Measurements from ENCODE around the gene IFITM10.
A peak's percentile ranks its signal among the peaks of the same experiment; 100 is the strongest.

Gene IFITM10

DNA sequence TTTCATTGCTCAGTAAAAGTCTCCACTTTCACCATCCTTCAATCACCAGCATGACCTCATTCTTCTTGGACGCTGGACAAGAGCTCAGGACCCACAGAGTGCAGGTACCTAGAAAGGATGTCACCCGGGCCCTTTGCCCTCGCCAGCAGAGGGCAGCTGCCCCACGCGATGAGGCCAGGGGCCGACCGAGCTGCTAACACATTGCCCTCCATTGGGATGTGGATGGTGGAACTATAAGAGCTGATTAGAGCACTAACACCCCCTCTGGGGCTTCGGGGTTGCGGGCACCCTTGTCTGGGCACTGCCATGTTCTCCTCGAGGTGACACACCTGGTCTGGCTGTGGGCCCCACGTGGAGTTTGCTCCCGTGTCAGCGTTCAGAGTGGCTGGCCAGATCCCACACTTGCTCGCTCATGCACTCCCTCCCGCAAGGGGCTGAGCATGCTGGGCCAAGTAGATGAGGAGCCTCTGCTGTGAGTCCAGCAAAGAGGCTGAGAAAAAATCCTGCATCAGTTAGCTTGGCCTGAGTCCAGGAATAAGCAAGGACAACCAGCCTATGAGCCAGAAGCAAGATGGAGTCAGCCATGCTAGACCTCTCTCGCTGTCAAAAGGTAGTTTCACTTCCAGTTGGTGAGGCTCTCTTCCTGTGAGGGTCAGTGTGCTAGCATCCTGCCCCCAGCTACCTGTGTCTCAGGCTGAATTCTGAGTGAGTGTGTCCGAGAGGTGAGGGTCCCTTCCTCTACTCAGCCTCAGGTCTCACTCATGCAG, 43.6 kb downstream of the IFITM10 start:
- DNase-seq = no peak

GRCh38 chr11:1705126-1706052, 45.0 kb downstream of the IFITM10 start:
- no peak for DNase-seq

DNA sequence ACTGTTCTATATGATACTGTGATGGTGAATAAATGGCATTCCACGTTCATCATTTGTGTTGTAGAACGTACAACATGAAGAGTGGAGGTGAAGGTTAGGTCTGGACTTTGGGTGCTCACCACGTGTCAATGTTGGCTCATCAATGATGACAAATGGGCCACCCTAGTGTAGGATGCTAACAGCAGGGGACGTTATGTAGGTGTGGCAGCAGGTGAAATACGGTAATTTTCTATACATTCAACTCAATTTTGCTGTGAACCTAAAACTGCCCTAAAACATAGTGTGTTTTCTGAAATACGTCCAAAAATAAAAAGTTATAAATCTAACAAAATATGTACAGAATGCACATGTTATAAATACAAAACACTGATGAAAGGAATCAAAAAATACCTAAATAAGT, 47.2 kb downstream of the IFITM10 start:
- DNase-seq = no peak

DNA sequence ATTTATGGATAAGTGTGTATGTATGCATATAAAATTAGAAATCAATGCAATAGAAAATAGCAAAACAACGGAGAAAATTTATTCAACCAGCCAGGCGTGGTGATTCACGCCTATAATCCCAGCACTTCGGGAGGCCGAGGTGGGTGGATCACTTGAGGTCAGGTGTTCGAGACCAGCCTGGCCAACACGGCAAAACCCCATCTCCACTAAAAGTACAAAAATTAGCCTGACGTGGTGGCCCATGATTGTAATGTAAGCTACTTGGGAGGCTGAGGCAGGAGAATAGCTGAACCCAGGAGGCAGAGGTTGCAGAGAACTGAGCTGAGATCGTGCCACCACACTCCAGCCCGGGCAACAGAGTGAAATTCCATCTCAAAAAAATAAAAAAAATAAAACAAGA, 47.9 kb downstream of the IFITM10 start:
- DNase-seq = no peak

DNA sequence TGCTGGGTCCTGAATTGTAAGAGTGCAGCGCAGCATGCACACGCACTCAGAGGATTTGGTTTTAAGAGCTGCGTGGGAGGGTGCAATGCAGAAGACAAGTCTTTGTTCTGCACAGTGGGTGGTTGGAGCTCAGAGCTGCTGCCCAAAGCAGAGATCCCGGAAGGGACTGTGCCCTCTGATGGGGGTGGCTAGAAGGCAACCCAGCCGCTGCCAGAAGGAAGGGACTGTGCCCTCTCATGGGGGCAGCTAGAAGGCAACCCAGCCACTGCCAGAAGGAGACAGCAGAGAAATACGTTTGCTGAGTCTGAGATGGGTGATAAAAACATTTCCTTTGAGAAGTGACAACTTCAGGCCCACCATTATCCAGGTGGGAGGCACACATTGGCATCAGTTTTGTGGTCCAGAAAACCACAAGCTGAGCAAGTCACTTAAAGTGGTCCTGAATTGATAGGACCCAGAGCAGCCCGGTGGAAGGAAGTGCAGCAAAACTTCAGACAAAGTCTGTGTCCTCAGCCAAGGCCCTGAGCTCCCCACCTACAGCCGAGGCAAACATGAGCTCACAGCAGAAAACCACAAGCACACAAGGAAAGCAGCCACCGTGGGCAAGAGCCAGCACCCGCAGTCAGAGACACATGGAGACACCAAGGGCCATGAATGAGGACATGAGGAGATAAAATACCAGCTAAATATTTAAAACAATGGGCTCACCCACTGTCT, 49.1 kb downstream of the IFITM10 start:
- DNase-seq = no peak

DNA sequence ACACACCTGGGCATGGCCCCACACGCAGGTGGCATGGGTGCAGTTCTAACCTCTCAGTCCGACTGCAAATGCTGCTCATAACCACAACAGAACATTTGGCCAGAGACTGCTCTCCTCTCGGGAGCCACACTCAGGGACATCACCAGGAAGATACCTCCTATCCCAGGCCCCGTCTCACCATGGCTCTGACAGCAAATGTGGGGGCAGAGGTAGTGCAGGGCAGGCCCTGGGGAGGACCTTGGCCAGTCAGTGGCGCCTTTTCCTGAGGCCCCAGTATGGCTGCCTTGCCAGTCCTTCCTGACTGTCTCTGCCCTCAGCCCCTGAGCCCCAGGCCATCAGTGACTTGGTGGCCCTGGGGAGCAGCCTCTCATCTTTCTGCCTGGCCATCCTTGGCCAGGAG, 50.6 kb downstream of the IFITM10 start:
- DNase-seq = no peak

DNA sequence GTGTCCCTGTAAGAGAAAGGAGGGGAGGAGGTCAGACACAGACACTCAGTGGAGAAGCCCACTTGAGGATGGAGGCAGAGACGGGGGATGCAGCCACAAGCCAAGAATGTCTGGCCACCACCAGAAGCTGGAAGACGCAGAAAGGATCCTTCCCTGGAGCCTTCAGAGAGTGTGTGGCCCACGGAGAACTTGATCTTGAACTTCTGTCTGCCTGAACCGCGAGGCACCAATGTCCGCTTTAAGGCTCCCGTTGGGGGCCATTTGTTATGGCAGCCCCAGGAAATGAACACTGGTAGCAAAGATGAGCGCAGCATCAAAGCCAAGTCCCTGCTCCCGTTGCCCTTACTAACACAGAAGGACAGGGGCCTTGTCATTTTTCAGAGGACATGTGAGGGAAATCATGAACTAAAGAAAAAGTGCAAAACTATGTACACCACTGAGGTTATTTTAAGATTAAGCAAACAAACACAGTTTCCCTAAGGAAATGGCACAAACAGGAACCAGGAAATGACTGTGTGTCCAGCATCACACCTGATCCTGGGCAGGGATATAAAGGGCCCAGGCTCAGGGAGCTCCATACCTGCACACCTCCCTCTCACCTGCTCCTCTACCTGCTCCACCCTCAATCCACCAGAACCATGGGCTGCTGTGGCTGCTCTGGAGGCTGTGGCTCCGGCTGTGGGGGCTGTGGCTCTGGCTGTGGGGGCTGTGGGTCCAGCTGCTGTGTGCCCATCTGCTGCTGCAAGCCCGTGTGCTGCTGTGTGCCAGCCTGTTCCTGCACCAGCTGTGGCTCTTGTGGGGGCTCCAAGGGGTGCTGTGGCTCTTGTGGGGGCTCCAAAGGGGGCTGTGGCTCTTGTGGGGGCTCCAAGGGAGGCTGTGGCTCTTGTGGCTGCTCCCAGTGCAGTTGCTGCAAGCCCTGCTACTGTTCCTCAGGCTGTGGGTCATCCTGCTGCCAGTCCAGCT, 53.5 kb downstream of the IFITM10 start, which contains the start of gene KRTAP5-6:
Gene KRTAP5-6, plus strand, starts transcription at position 588 of the 963 bp plus-strand sequence. Its CDS starts 51 bp downstream, at position 639.
- DNase-seq = no peak

GRCh38 chr11:1695548-1696108, 54.8 kb downstream of the IFITM10 start:
- no peak for DNase-seq

GRCh38 chr11:1694846-1695547, 55.4 kb downstream of the IFITM10 start:
- DNase-seq = no peak

DNA sequence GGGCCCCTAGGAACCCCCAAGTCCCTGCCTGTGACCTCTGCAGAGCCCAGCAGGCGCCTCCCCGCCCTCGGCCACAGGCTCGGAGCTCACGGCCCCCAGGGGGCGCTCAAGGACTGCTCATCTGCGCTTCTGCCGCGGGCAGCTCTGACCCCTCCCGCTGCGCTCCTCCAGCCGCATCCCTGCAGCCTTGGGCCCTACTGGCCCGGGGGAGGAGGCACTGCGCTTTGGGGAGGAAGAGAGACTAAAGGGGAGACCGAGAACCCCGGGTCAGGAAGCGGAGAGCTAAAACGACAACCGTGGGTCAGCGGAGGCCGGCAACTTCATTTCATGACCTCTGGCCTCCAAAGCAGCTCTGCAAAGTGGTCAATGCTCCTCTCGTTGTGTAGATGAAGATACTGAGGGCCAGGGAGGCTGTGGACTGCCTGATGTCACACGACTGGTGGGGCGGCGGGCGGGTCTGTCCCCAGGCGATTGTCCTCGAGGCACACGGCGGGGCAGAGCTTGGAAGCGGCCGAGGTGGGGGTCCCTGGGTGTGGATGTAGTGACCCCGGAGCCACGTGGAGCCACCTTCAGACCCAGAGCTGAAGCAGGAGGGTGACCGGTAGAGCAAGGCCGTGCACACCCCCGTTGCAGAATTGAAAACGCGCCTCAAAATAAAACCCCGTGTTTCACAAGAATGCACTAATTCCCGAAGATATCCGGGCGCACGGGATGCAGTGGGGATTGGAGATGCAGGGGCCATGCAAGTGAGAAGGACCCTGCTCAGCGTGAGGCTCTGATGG, 56.1 kb downstream of the IFITM10 start:
- DNase-seq = peak; percentile 66

GRCh38 chr11:1693327-1694063, 56.9 kb downstream of the IFITM10 start:
- DNase-seq = peak; percentile 60

DNA sequence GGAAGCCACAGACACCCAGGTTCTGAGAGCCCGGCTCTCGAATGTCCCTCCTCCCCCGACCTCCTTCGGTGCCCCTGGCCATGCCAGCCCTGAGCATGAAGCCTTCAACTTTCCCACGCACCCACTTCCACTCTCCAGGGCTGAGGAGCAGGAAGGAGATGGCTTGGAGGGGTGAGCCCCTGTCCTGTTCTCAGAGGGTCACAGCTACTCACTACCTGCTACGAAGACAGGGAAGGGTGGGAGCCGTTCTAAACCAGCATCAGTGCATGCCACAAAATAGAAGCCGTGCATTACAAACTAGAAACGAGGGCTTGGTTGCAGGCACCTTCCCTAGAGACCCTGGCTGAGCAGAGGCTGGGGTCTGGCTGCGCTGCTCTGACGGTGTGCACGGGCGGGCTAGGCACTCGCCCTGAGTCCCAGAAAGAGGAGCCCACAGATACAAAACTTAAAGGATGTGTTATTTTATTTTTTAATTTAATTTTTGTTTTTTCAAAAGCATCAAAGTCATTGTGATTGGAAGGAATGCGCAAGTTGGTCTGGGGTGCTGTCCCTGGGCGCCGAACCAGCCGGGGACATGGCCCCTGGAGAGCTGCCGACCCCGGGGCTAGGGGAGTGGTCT, 57.6 kb downstream of the IFITM10 start:
- DNase-seq = no peak

DNA sequence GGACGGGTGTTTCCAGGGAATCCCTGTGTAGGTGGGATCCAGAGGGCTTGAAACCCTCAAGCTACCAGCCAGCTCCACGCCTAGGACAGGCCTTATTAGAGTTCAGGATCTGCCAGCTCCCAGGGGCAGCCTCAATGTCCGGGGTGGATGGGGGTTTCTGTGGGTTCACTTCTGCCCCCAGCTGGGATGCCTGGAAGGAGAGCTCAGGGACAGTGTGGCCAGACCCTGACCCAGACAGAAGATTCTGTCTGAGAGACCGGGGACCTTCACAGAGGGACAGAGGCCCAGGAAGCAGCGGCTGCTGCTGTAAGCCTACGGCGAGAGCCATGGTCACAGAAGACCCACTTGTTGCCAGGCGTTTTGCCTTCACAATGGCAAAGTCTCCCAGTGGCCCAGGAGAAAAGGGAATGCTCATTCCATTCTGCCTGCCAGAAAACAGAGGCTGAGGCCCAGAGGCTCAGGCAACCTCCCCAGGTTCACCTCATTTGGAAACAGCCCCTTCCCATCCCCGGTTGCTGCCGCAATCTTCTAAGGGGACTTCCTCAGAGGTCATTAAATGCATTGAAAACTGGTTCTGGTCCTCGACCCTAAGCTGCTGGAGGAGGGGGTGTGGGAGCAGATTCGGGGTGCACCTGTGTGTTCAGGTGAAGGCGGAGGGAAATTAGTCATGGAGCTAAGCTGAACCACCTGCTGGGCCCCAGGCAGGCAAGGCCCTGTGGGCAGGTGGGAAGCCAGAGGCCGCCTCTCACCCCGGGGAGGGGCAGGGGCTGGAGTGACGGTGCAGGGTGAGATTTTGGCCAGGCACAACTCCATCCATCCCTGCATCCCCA, 58.3 kb downstream of the IFITM10 start:
- DNase-seq = no peak

- no peak for DNase-seq
These were observed 59.1 kb downstream of the IFITM10 start for GRCh38 chr11:1691026-1691877.

DNA sequence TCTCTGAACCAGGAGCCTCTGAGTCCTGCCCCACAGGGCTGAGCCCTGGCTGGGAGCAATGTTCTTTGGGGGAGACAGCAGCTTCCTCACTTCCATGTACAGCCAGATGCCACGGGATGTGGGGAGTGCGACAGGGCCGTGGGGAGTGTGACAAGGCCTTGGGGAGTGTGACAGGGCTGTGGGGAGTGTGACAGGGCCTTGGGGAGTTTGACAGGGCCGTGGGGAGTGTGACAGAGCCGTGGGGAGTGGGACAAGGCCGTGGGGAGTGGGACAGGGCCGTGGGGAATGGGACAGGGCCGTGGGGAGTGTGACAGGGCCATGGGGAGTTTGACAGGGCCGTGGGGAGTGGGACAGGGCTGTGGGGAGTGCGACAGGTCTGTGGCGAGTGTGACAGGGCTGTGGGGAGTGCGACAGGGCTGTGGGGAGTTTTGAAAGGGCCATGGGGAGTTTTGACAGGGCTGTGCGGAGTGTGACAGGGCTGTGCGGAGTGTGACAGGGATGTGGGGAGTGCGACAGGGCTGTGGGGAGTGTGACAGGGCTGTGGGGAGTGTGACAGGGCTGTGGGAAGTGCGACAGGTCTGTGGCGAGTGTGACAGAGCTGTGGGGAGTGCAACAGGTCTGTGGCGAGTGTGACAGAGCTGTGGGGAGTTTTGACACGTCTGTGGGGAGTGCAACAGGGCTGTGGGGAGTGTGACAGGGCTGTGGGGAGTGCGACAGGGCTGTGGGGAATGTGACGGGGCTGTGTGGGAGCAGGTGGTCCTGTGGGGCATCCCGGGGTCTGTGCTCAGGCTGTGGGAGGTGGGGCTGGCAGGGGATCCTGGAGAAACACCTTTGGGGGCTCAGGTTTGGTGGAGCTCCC, 60.0 kb downstream of the IFITM10 start:
- DNase-seq = no peak
